Measurements from ENCODE around the gene PROB1. TPM values are rescaled to one million over a fixed set of nuclear protein-coding genes. Genes with fewer than 3 reads are reported as not detected.

Gene PROB1
- polyA plus RNA-seq, 3 donors: 0.32 to 1.3 (median 1.0) TPM

GRCh38 chr5:139385061-139386049, 9.5 kb downstream of the PROB1 start:
- WGBS, 3 donors: 26 to 55% (median 33%) methylated on average over 8 of the region's 8 CpGs
- H3K27ac ChIP-seq (ENCODE audit: low read depth, low read length): no peak overlapping the region

- 58 to 79% (median 69%) methylated on average over 9 of the region's 9 CpGs for WGBS, 3 donors
- no peak overlapping the region for H3K27ac ChIP-seq (ENCODE audit: low read depth, low read length)
Observed at GRCh38 chr5:139384591-139385051, 10.3 kb downstream of the PROB1 start.

- H3K27ac ChIP-seq (ENCODE audit: low read depth, low read length): no peak overlapping the region
- WGBS, 3 donors: 76 to 84% (median 78%) methylated on average over 7 of the region's 7 CpGs
Observed at GRCh38 chr5:139383993-139384590, 10.8 kb downstream of the PROB1 start.

DNA sequence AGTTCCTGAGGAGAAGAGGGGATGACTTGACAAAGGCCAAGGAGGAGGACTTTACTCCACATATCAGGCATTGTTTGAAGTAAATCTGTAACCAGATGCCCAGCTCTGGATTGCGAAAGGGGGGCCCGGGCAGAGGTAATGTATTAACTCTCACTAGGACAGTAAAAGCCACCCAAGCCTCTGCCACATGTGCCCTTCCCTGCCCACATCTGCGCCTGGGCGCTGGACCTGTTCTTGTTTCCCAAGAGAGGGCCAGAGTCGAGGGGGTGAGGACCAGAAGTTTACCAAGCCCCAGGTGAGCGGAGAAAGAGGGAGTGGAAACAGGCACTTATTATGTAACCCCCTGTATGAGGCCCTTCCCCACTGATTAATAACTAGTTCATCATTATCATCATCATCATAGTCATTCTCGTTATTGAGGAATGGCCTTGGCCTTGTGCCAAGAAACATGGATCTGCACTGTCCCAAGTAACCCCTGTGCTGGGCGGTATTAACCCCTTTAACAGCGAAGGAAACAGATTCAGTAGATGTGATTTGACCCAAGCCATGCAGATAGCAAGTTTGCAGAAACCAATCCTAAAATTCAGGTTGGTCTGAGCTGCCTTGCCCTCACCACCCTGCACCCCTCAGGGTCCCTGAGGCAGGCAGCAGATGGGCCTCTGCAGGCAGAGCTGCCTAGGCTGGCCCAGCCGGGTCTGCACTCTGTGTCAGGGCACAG, 11.5 kb downstream of the PROB1 start, which contains the start of gene SLC23A1:
Gene SLC23A1, minus strand, starts transcription at position 23 of the 718 bp plus-strand sequence. CDS start 44 bp downstream, outside the sequence.
- 47 to 72% (median 71%) methylated on average over 10 of the region's 10 CpGs for WGBS, 3 donors
- no peak within 1 kb of the TSS for H3K27ac ChIP-seq (ENCODE audit: low read depth, low read length)

- 57 to 67% (median 64%) methylated on average over 3 of the region's 3 CpGs for WGBS, 3 donors
- no peak overlapping the region for H3K27ac ChIP-seq (ENCODE audit: low read depth, low read length)
Observed at GRCh38 chr5:139382807-139383206, 12.1 kb downstream of the PROB1 start.

- H3K27ac ChIP-seq (ENCODE audit: low read depth, low read length): no peak overlapping the region
- WGBS, 3 donors: 85 to 89% (median 88%) methylated on average over 28 of the region's 28 CpGs
Observed at GRCh38 chr5:139381837-139382761, 12.8 kb downstream of the PROB1 start.

- WGBS, 3 donors: 83 to 87% (median 87%) methylated on average over 15 of the region's 15 CpGs
- H3K27ac ChIP-seq (ENCODE audit: low read depth, low read length): no peak overlapping the region
Observed at GRCh38 chr5:139379626-139380449, 15.1 kb downstream of the PROB1 start.

DNA sequence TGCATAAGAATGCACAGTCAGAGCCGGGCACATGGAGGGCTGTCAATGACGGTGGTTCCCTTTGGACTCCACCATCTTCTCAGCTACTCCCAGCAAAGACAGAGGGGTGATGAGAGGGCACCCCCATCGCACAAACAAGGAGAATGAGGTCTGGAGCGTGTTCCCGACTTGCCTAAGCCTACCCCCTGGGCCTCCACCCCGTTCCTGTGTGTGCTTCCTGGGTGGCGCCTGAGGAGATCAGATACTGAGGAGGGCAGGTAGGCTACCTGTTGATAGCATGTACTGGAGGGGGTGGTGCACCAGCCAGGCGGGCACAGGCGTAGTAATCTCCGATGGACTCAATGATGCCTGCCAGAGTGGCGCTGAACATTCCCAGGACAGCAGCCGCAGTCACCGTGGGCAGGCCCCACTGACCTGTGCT, 16.0 kb downstream of the PROB1 start:
- H3K27ac ChIP-seq (ENCODE audit: low read depth, low read length): no peak overlapping the region
- WGBS, 3 donors: 76 to 81% (median 78%) methylated on average over 13 of the region's 13 CpGs

- WGBS, 3 donors: 70 to 78% (median 76%) methylated on average over 47 of the region's 47 CpGs
- no peak overlapping the region for H3K27ac ChIP-seq (ENCODE audit: low read depth, low read length)
Observed at GRCh38 chr5:139378101-139378825, 16.6 kb downstream of the PROB1 start.

DNA sequence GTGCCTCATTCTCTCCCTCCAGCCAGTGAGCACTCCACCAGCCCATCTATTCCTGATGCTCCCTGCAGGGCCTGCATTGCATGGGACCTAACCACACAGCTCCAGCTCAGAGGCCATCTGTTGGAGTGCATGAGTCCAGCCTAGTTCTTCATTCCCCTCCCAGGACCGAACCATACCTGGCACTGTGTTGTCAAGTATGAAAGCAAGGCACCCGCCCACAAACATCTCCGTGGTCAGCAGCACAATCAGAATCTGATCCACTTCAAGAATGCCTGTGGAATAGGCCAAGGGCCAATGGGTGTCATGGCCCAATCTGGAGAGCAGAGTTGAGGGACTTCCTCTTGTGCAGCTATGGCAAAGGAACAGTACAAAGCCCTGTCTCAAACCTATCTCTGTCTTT, 17.7 kb downstream of the PROB1 start:
- WGBS, 3 donors: 95 to 96% (median 96%) methylated on average over 3 of the region's 3 CpGs
- H3K27ac ChIP-seq (ENCODE audit: low read depth, low read length): no peak overlapping the region

GRCh38 chr5:139376364-139376763, 18.5 kb downstream of the PROB1 start:
- H3K27ac ChIP-seq (ENCODE audit: low read depth, low read length): no peak overlapping the region
- WGBS, 3 donors: 87 to 96% (median 91%) methylated on average over 7 of the region's 7 CpGs

DNA sequence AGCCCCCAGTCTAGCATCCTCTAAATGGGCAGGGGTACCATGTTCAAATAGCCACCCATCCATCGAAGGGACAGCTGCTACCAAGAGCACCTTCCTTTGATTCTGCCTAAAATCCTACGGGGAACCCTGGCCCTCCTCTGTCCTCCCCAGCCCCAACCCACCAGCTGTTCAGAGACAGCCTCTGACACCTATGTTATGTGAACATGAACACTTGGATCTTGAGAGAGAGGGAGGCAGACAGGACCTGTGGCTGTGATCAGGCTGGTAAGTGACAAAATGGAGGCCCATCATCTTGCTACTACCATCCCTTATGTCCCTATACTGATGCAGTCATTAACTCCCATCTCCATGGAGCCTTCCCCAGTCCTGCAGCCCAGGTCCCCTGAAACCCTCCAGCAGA, 20.0 kb downstream of the PROB1 start:
- WGBS, 3 donors: 89 to 99% (median 95%) methylated on average over 2 of the region's 2 CpGs
- no peak overlapping the region for H3K27ac ChIP-seq (ENCODE audit: low read depth, low read length)

GRCh38 chr5:139371482-139372435, 23.1 kb downstream of the PROB1 start:
- 77 to 85% (median 81%) methylated on average over 7 of the region's 7 CpGs for WGBS, 3 donors
- H3K27ac ChIP-seq (ENCODE audit: low read depth, low read length): no peak overlapping the region

GRCh38 chr5:139369181-139369580, 25.7 kb downstream of the PROB1 start:
- WGBS, 3 donors: 90 to 91% (median 91%) methylated on average over 1 of the region's 1 CpG
- H3K27ac ChIP-seq (ENCODE audit: low read depth, low read length): no peak overlapping the region

DNA sequence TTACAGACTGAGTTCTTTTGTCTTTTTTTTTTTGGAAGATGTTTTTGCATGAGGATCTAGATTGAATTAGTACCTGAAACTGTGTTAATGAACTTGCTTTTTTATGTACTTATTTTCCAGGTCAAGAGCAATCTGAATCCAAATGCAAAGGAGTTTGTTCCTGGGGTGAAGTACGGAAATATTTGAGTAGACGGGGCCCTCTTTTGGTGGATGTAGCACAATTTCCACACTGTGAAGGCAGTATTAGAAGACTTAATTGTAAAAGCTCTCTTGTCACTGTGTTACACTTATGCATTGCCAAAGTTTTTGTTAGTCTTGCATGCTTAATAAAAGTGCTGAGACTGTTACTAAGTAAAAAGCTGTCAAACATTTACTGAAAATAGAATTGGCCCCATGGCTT, 26.3 kb downstream of the PROB1 start:
- WGBS, 3 donors: 75 to 84% (median 75%) methylated on average over 2 of the region's 2 CpGs
- H3K27ac ChIP-seq (ENCODE audit: low read depth, low read length): no peak overlapping the region
